GM12878 (cell line): ENCODE data around the gene PCBD2. TPM values are rescaled to one million over a fixed set of nuclear protein-coding genes. Genes with fewer than 3 reads are reported as not detected.

Source experiments
- ATAC-seq: fragments of 200-7000 bp; cut with Tn5 transposase; 3 replicates; pipeline ENCODE4 v1.9.1; 2020; ENCODE audit warnings: mild to moderate bottlenecking, moderate library complexity
- BruUV-seq: library from RNA; stranded (reverse); fragments of 400-500 nt; replicated peaks from 2 replicates; lab custom pipeline; 2021; lab: Mats Ljungman, UMichigan
- CTCF ChIA-PET: fragments of 300-600 bp; sonication (Branson Sonifier 250); formaldehyde crosslinking; extraction: SDS; loops from one replicate; lab custom pipeline; 2021; ENCODE audit warnings: inconsistent platforms; lab: Yijun Ruan, JAX
- POLR2A ChIA-PET: fragments of 350-600 bp; formaldehyde crosslinking; extraction: SDS; loops from one replicate; lab custom pipeline; 2021; ENCODE audit warnings: inconsistent platforms; lab: Charles Lee
- RAD21 ChIA-PET: fragments of 300-600 bp; sonication (Branson Sonifier 250); formaldehyde crosslinking; loops from one replicate; lab custom pipeline; 2023; ENCODE audit warnings: antibody characterized with exemption; ENCODE audit not compliant: unreplicated experiment; lab: Charles Lee
- SMC1A ChIA-PET: fragments of 300-600 bp; sonication (Branson Sonifier 250); formaldehyde crosslinking; loops from one replicate; lab custom pipeline; 2023; ENCODE audit not compliant: unreplicated experiment, uncharacterized antibody; lab: Charles Lee
- DNase-seq: peaks from one replicate; pipeline ENCODE4 v3.0.0-alpha.2; 2011; ENCODE audit warnings: low read depth, low spot score
- FAIRE-seq: peaks from 3 replicates; lab custom pipeline; 2011; peaks lifted over from hg19 to GRCh38; lab: Jason Lieb, UNC
- H2AFZ ChIP-seq: 2 replicates; pipeline ENCODE4 v1.6.0; 2011; ENCODE audit warnings: low read depth, low read length, control low read depth; ENCODE audit not compliant: control insufficient read depth
- H3K27ac ChIP-seq: 2 replicates; pipeline ENCODE4 v1.5.1; 2011; ENCODE audit warnings: control low read depth; ENCODE audit not compliant: control insufficient read depth, insufficient read depth
- H3K27me3 ChIP-seq, 2 experiments: replicated peaks in 1 of 2; 2 replicates each; pipeline versions ENCODE4 v1.6.0 to v1.6.1; 2011; ENCODE audit warnings: low read length in 1 of 2; ENCODE audit not compliant: control insufficient read depth in 2 of 2, insufficient read depth in 2 of 2
- H3K36me3 ChIP-seq, 2 experiments: 2 replicates each; pipeline ENCODE4 v1.5.1; 2011; ENCODE audit warnings: low read length in 1 of 2; ENCODE audit not compliant: control insufficient read depth in 2 of 2, insufficient read depth in 2 of 2
- H3K4me1 ChIP-seq: 2 replicates; pipeline ENCODE4 v1.6.1; 2011; ENCODE audit warnings: mild to moderate bottlenecking, low read length, moderate library complexity, mixed read lengths; ENCODE audit not compliant: control insufficient read depth, insufficient read depth
- H3K4me2 ChIP-seq: 2 replicates; pipeline ENCODE4 v1.6.0; 2011; ENCODE audit warnings: control low read depth; ENCODE audit not compliant: control insufficient read depth, insufficient read depth
- H3K4me3 ChIP-seq: fragments of 200-600 bp; sonication (generic); 2 replicates; pipeline ENCODE4 v1.5.1; 2016
- H3K79me2 ChIP-seq: 2 replicates; pipeline ENCODE4 v1.6.0; 2011; ENCODE audit warnings: low read length; ENCODE audit not compliant: control insufficient read depth, insufficient read depth
- H3K9ac ChIP-seq: 2 replicates; pipeline ENCODE4 v1.8.0; 2011; ENCODE audit warnings: low read length, control low read depth, mixed read lengths; ENCODE audit not compliant: control insufficient read depth, insufficient read depth
- H3K9me3 ChIP-seq: replicated peaks from 3 replicates; pipeline ENCODE4 v1.5.1; 2011; ENCODE audit warnings: mild to moderate bottlenecking, low read length; ENCODE audit not compliant: control insufficient read depth, insufficient read depth
- H4K20me1 ChIP-seq: 2 replicates; pipeline ENCODE4 v1.6.0; 2011; ENCODE audit not compliant: control insufficient read depth, insufficient read depth
- CBX5 ChIP-seq: sonication (generic); IDR thresholded peaks from 2 replicates; pipeline ENCODE4 v1.6.1; 2016; ENCODE audit warnings: low read depth, moderate library complexity, mild to moderate bottlenecking, inconsistent platforms
- CUX1 ChIP-seq: IDR thresholded peaks from 2 replicates; pipeline ENCODE4 v1.6.1; 2012; ENCODE audit warnings: improper control_type of control experiment, low read depth, low read length; ENCODE audit not compliant: insufficient replicate concordance
- E2F4 ChIP-seq: IDR thresholded peaks from 2 replicates; pipeline ENCODE4 v1.6.1; 2012; ENCODE audit warnings: low read depth, low read length, improper control_type of control experiment
- EED ChIP-seq: sonication (generic); IDR thresholded peaks from 2 replicates; pipeline ENCODE4 v1.6.1; 2016; ENCODE audit warnings: antibody characterized with exemption, low read depth
- FOS ChIP-seq: IDR thresholded peaks from 3 replicates; pipeline ENCODE4 v1.6.1; 2011; ENCODE audit warnings: borderline replicate concordance; ENCODE audit not compliant: insufficient read length; ENCODE audit errors: extremely low read depth
- HSF1 ChIP-seq: fragments of 150-350 bp; IDR thresholded peaks from 2 replicates; pipeline ENCODE4 v1.6.1; 2014; ENCODE audit warnings: mild to moderate bottlenecking, low read depth, low read length
- IKZF2 ChIP-seq, 2 experiments: fragments of 450-650 bp; IDR thresholded peaks; 2 replicates each; pipeline ENCODE4 v1.6.1; 2017; ENCODE audit warnings: mild to moderate bottlenecking in 2 of 2, moderate library complexity in 2 of 2
- MYB ChIP-seq: fragments of 150-350 bp; IDR thresholded peaks from 2 replicates; pipeline ENCODE4 v1.6.1; 2014; ENCODE audit warnings: mild to moderate bottlenecking, low read depth, low read length, borderline replicate concordance
- NRF1 ChIP-seq: conservative IDR thresholded peaks from 2 replicates; pipeline ENCODE4 v1.6.1; 2011; ENCODE audit warnings: mild to moderate bottlenecking, low read depth, low read length, improper control_type of control experiment
- PAX5 ChIP-seq: IDR thresholded peaks from 2 replicates; pipeline ENCODE4 v1.6.1; 2011; ENCODE audit warnings: low read depth, low read length, borderline replicate concordance
- RCOR1 ChIP-seq: conservative IDR thresholded peaks from 2 replicates; pipeline ENCODE4 v1.6.1; 2012; ENCODE audit warnings: low read depth, low read length, improper control_type of control experiment
- YBX1 ChIP-seq: fragments of 450-650 bp; IDR thresholded peaks from 2 replicates; pipeline ENCODE4 v1.6.1; 2016; ENCODE audit warnings: antibody characterized with exemption
- ZBTB33 ChIP-seq: fragments of 450-650 bp; IDR thresholded peaks from 2 replicates; pipeline ENCODE4 v1.6.1; 2017; ENCODE audit warnings: mild to moderate bottlenecking
- ZSCAN29 ChIP-seq: fragments of 450-650 bp; IDR thresholded peaks from 2 replicates; pipeline ENCODE4 v1.6.1; 2017; ENCODE audit warnings: mild to moderate bottlenecking, moderate library complexity
- in situ Hi-C: fragments of 300-500 bp; cut with MboI; formaldehyde crosslinking; loops from 9 replicates; pipeline ENCODE4 v1.14.3; 2018; ENCODE audit warnings: mixed read lengths
- intact Hi-C: fragments of 100-400 bp; cut with micrococcal nuclease; formaldehyde crosslinking; loops from one replicate; pipeline ENCODE4 v1.14.2; 2022; ENCODE audit not compliant: unreplicated experiment
- polyA plus RNA-seq, 11 experiments: library from polyadenylated mRNA; depleted of rRNA in 4 of 11; unstranded in 6 of 11; stranded (reverse) in 5 of 11; fragments of >200 nt; fragmentation: Nextera tagmentation in 4 of 11; fragmentation: Illumina TruSeq in 1 of 11; extraction: Ambion mirVana in 4 of 11; extraction: Trizol in 1 of 11; gene quantifications; 1 replicate in 1 of 11; 2 replicates in 10 of 11; pipeline versions ENCODE4 v1.2.1 to v1.2.3, GENCODE V29; 2011 to 2016; ENCODE audit warnings: inconsistent platforms in 2 of 11, missing spikeins in 2 of 11, low read depth in 1 of 11
- total RNA-seq, 4 experiments: library from RNA; depleted of rRNA in 3 of 4; stranded (reverse); fragments of >200 nt in 3 of 4; fragmentation: Illumina TruSeq in 1 of 4; extraction: Trizol in 1 of 4; gene quantifications; 2 replicates each; pipeline versions ENCODE4 v1.2.1 to v1.2.3, GENCODE V29; 2013 to 2021

Gene PCBD2
- total and polyA plus RNA-seq, 10 of the 15 experiments (the other 5 are each of a cell fraction or from before 2014, with no cell fraction given): 5.4 to 13.6 (median 6.7) TPM

GRCh38 chr5:134975843-134976242 lies 70.9 kb downstream of the PCBD2 start:
- RAD21 ChIA-PET: no interaction called here
- no peak for TF ChIP-seq PAX5
- no peak for TF ChIP-seq ZSCAN29
- TF ChIP-seq HSF1: no peak
- TF ChIP-seq NRF1: no peak
- no peak for TF ChIP-seq IKZF2 (IDR thresholded peaks at IDR 0.05)
- TF ChIP-seq MYB: no peak
- no peak for TF ChIP-seq CBX5
- TF ChIP-seq RCOR1: no peak
- no peak for TF ChIP-seq E2F4
- TF ChIP-seq EED: no peak
- no peak for TF ChIP-seq CUX1
- TF ChIP-seq FOS: no peak
- TF ChIP-seq ZBTB33: no peak
- no peak for TF ChIP-seq YBX1

More at GRCh38 chr5:134975843-134976242, 70.9 kb downstream of the PCBD2 start:
- ChIA-PET POLR2A (no interaction called here), CTCF (no interaction called here), SMC1A (interaction anchor here (1.1 kb wide), 1 partner anchor 16 kb away, joined by 3 read pairs; no protein-coding TSS in a partner anchor)
- DNase-seq (no peak), FAIRE-seq (no peak), ATAC-seq (no peak)
- intact Hi-C loops: no loop called here
- Histone ChIP-seq H3K9ac (no peak overlapping the region), H3K36me3 (no peaks in the 10 kb centered on the region), H3K79me2 (no peaks in the 10 kb centered on the region), H3K9me3 (no peaks in the 10 kb centered on the region; the same call in 2 of the 3 replicates), H3K27ac (no peak overlapping the region), H3K27me3 (no peaks in the 10 kb centered on the region), H3K4me3 (no peak overlapping the region), H2AFZ (no peak overlapping the region), H3K4me2 (no peak overlapping the region), H4K20me1 (no peaks in the 10 kb centered on the region), H3K4me1 (no peaks in the 10 kb centered on the region)
- in situ Hi-C loops: no loop called here
- no TSS peak for BruUV-seq
